ENCODE data around the gene MRPL19.
"Not testable (repeated sequence)": the region's sequence is repeated elsewhere in the genome, so short reads cannot be mapped to it uniquely, and the experiment has no call there.

Gene MRPL19

DNA sequence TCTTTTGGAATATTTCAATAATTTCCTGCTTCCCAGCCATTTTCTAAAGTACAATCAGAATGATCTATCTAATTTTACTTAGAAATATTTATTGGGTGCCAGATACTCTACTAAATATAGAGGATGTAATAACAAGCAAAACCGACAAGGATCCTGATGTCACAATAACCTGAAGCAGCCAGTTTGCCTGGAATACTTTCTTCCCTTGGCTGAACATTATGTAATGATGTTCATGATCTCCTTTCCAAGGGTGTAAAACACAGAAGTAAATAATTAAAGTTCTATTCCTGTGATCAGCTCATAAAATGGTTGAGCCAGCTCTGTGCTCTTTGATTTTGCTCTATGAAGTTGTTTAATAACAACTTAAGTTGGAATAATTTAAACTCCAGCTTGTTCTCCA lies 2.6 kb upstream of the MRPL19 start:
- H3K9me3 ChIP-seq (ENCODE audit: insufficient read depth, low read depth, low read length), result no peaks in the 10 kb centered on the region
- no peaks in the 10 kb centered on the region for H3K27me3 ChIP-seq (ENCODE audit: insufficient read depth, low read length)
- H3K4me1 ChIP-seq (ENCODE audit: insufficient read depth, low read length), result peaks cover 3% of the 10 kb centered on the region; the same call in 1 of the 2 replicates
- no peak overlapping the region for H3K9ac ChIP-seq (ENCODE audit: low read depth, low read length)
- peaks cover 8% of the 10 kb centered on the region for H3K36me3 ChIP-seq (ENCODE audit: insufficient read depth, low read depth, low read length)
- H3K4me3 ChIP-seq (ENCODE audit: low read length), result no peak overlapping the region
- no peak overlapping the region for H3K27ac ChIP-seq (ENCODE audit: low read length)

GRCh38 chr2:75645643-75646042 lies 940 bp upstream of the MRPL19 start:
- Histone ChIP-seq H3K27me3 (ENCODE audit: insufficient read depth, low read length) (no peaks in the 10 kb centered on the region), H3K9me3 (ENCODE audit: insufficient read depth, low read depth, low read length) (no peaks in the 10 kb centered on the region), H3K27ac (ENCODE audit: low read length) (no peak overlapping the region), H3K9ac (ENCODE audit: low read depth, low read length) (no peak overlapping the region), H3K4me3 (ENCODE audit: low read length) (no peak overlapping the region), H3K36me3 (ENCODE audit: insufficient read depth, low read depth, low read length) (peaks cover 24% of the 10 kb centered on the region), H3K4me1 (ENCODE audit: insufficient read depth, low read length) (peaks cover 3% of the 10 kb centered on the region; the same call in 1 of the 2 replicates)

GRCh38 chr2:75646090-75646582 lies 447 bp upstream of the MRPL19 start:
- H3K4me1 ChIP-seq (ENCODE audit: insufficient read depth, low read length), result no peaks in the 10 kb centered on the region
- peak overlapping the region; percentile 85; the same call in 1 of the 2 replicates for H3K9ac ChIP-seq (ENCODE audit: low read depth, low read length)
- peaks cover 29% of the 10 kb centered on the region for H3K36me3 ChIP-seq (ENCODE audit: insufficient read depth, low read depth, low read length)
- no peaks in the 10 kb centered on the region for H3K9me3 ChIP-seq (ENCODE audit: insufficient read depth, low read depth, low read length)
- peak overlapping the region; percentile 80 for H3K4me3 ChIP-seq (ENCODE audit: low read length)
- H3K27me3 ChIP-seq (ENCODE audit: insufficient read depth, low read length), result no peaks in the 10 kb centered on the region
- no peak overlapping the region for H3K27ac ChIP-seq (ENCODE audit: low read length)

GRCh38 chr2:75647771-75648170 lies 1.2 kb downstream of the MRPL19 start:
- Histone ChIP-seq H3K27me3 (ENCODE audit: insufficient read depth, low read length) (no peaks in the 10 kb centered on the region), H3K27ac (ENCODE audit: low read length) (no peak overlapping the region), H3K9me3 (ENCODE audit: insufficient read depth, low read depth, low read length) (no peaks in the 10 kb centered on the region), H3K4me1 (ENCODE audit: insufficient read depth, low read length) (no peaks in the 10 kb centered on the region), H3K9ac (ENCODE audit: low read depth, low read length) (peak overlapping the region; percentile 85; the same call in 1 of the 2 replicates), H3K4me3 (ENCODE audit: low read length) (peak overlapping the region; percentile 80), H3K36me3 (ENCODE audit: insufficient read depth, low read depth, low read length) (peaks cover 46% of the 10 kb centered on the region)

DNA sequence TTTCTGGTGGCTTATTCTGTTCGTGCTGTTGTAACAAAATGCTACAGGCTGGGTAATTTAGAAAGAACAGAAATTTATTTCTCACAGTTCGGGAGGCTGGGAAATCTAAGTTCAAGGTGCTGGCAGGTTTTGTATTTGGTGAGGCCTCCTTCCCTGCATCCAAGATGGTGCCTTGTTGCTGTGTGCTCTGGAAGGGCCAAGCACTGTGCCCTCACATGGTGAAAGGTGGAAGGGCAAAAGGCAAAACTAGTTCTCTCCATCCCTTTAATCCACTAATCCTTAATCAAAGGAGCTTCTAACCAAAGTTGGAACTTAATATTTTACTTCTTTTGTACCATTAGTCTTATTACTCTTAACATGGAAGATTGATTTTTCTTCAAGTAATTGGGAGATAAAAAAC lies 7.4 kb downstream of the MRPL19 start:
- peaks cover 98% of the 10 kb centered on the region for H3K36me3 ChIP-seq (ENCODE audit: insufficient read depth, low read depth, low read length)
- H3K9ac ChIP-seq (ENCODE audit: low read depth, low read length), result no peak overlapping the region
- H3K27me3 ChIP-seq (ENCODE audit: insufficient read depth, low read length), result no peaks in the 10 kb centered on the region
- no peak overlapping the region for H3K4me3 ChIP-seq (ENCODE audit: low read length)
- no peaks in the 10 kb centered on the region for H3K4me1 ChIP-seq (ENCODE audit: insufficient read depth, low read length)
- H3K27ac ChIP-seq (ENCODE audit: low read length), result no peak overlapping the region
- no peaks in the 10 kb centered on the region for H3K9me3 ChIP-seq (ENCODE audit: insufficient read depth, low read depth, low read length)

- no peak overlapping the region for H3K27ac ChIP-seq (ENCODE audit: low read length)
- peaks cover 93% of the 10 kb centered on the region for H3K36me3 ChIP-seq (ENCODE audit: insufficient read depth, low read depth, low read length)
- H3K4me1 ChIP-seq (ENCODE audit: insufficient read depth, low read length), result no peaks in the 10 kb centered on the region
- H3K9me3 ChIP-seq (ENCODE audit: insufficient read depth, low read depth, low read length), result no peaks in the 10 kb centered on the region
- no peak overlapping the region for H3K4me3 ChIP-seq (ENCODE audit: low read length)
- no peak overlapping the region for H3K9ac ChIP-seq (ENCODE audit: low read depth, low read length)
- H3K27me3 ChIP-seq (ENCODE audit: insufficient read depth, low read length), result no peaks in the 10 kb centered on the region
Observed at GRCh38 chr2:75655861-75656260, 9.3 kb downstream of the MRPL19 start.

DNA sequence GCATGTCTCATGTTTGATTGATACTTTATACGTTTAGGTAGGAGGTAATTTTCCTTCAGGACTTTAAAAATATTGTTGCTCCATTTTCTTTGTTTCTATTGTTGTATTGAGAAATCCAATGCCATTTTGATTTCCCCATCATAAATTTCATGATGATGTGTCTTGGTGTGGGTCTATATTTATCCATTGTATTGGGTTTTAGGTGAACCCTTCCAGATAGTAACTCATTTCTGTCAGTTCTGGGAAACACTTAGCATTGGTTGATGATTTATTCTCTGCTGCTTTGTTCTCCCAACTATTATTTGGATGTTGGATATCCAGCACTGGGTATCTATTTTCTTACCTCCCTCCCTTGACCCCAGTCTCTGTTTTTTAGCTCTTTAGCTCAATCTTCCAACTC lies 10.0 kb downstream of the MRPL19 start:
- Histone ChIP-seq H3K9ac (ENCODE audit: low read depth, low read length) (no peak overlapping the region), H3K36me3 (ENCODE audit: insufficient read depth, low read depth, low read length) (peaks cover 93% of the 10 kb centered on the region), H3K4me1 (ENCODE audit: insufficient read depth, low read length) (no peaks in the 10 kb centered on the region)

GRCh38 chr2:75657798-75658197 lies 11.2 kb downstream of the MRPL19 start:
- Histone ChIP-seq H3K9me3 (ENCODE audit: insufficient read depth, low read depth, low read length) (no peaks in the 10 kb centered on the region), H3K4me1 (ENCODE audit: insufficient read depth, low read length) (no peaks in the 10 kb centered on the region), H3K36me3 (ENCODE audit: insufficient read depth, low read depth, low read length) (peaks cover 93% of the 10 kb centered on the region), H3K4me3 (ENCODE audit: low read length) (no peak overlapping the region), H3K27ac (ENCODE audit: low read length) (no peak overlapping the region), H3K27me3 (ENCODE audit: insufficient read depth, low read length) (no peaks in the 10 kb centered on the region), H3K9ac (ENCODE audit: low read depth, low read length) (no peak overlapping the region)

More for the DNA sequence above, 10.0 kb downstream of the MRPL19 start:
- Histone ChIP-seq H3K4me3 (ENCODE audit: low read length) (no peak overlapping the region), H3K27ac (ENCODE audit: low read length) (no peak overlapping the region), H3K9me3 (ENCODE audit: insufficient read depth, low read depth, low read length) (no peaks in the 10 kb centered on the region), H3K27me3 (ENCODE audit: insufficient read depth, low read length) (no peaks in the 10 kb centered on the region)

DNA sequence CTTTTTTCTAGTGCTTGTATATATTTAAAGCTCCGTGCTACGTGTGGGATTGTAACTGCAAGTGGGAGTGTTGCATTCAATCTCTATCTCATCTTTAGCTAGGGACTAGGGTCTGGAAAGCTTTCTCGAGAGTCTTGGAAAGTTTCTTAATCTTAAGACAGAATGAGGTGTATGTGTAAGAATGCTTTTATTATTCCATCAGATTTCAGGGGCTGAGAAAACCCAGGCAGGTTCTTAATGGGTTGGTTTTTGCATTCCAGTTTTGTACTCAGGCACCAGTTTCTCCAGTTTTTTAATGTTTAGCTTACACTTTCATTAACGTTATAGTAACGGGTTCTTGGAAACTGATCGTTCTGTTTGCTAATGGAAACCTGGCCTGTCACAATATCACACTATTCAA lies 20.3 kb downstream of the MRPL19 start:
- Histone ChIP-seq H3K27me3 (ENCODE audit: insufficient read depth, low read length) (no peaks in the 10 kb centered on the region), H3K27ac (ENCODE audit: low read length) (no peak overlapping the region), H3K4me1 (ENCODE audit: insufficient read depth, low read length) (peaks cover 7% of the 10 kb centered on the region; the same call in 1 of the 2 replicates), H3K9ac (ENCODE audit: low read depth, low read length) (no peak overlapping the region), H3K4me3 (ENCODE audit: low read length) (no peak overlapping the region), H3K36me3 (ENCODE audit: insufficient read depth, low read depth, low read length) (peaks cover 83% of the 10 kb centered on the region), H3K9me3 (ENCODE audit: insufficient read depth, low read depth, low read length) (no peaks in the 10 kb centered on the region)

- no peaks in the 10 kb centered on the region for H3K9me3 ChIP-seq (ENCODE audit: insufficient read depth, low read depth, low read length)
- H3K4me1 ChIP-seq (ENCODE audit: insufficient read depth, low read length), result peaks cover 7% of the 10 kb centered on the region; the same call in 1 of the 2 replicates
- no peaks in the 10 kb centered on the region for H3K27me3 ChIP-seq (ENCODE audit: insufficient read depth, low read length)
- no peak overlapping the region for H3K9ac ChIP-seq (ENCODE audit: low read depth, low read length)
- no peak overlapping the region for H3K27ac ChIP-seq (ENCODE audit: low read length)
- peaks cover 80% of the 10 kb centered on the region for H3K36me3 ChIP-seq (ENCODE audit: insufficient read depth, low read depth, low read length)
- H3K4me3 ChIP-seq (ENCODE audit: low read length), result no peak overlapping the region
Observed at GRCh38 chr2:75667884-75668283, 21.3 kb downstream of the MRPL19 start.

DNA sequence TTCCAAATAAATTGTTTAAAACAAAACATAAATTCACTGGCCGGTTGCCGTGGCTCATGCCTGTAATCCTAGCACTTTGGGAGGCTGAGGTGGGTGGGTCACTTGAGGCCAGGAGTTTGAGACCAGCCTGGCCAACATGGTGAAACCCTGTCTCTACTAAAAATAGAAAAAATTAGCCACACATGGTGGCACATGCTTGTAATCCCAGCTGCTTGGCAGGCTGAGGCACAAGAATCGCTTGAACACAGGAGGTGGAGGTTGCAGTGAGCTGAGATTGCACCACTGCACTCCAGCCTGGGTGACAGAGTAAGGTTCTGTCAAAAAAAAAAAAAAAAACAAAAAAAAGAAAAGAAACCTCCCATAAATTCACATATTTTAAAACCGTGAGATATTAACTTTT lies 28.8 kb downstream of the MRPL19 start:
- H3K4me3 ChIP-seq (ENCODE audit: low read length); H3K4me1 ChIP-seq (ENCODE audit: insufficient read depth, low read length); H3K27me3 ChIP-seq (ENCODE audit: insufficient read depth, low read length); H3K9me3 ChIP-seq (ENCODE audit: insufficient read depth, low read depth, low read length); H3K27ac ChIP-seq (ENCODE audit: low read length); H3K9ac ChIP-seq (ENCODE audit: low read depth, low read length): not testable (repeated sequence)
- peaks cover 50% of the 10 kb centered on the region for H3K36me3 ChIP-seq (ENCODE audit: insufficient read depth, low read depth, low read length)

DNA sequence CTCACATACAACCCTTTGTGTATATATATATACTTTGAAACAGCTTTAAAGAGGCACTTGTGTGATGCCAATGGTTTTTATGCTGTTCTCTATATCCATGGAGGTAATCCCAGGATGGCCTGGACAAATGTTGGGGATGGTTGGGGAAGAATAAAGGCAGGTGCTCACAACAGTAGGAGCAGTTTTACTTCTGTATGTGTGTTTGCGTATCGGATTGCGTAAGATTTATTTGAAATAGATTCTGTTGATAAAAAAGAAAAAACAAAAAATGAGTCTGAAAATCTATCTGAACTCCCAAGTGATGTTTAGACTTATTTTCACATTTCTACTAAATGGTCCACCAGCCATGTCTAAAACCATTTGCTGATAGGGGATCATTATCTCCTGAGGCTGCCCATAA lies 29.3 kb downstream of the MRPL19 start:
- Histone ChIP-seq H3K27ac (ENCODE audit: low read length) (no peak overlapping the region), H3K9me3 (ENCODE audit: insufficient read depth, low read depth, low read length) (no peaks in the 10 kb centered on the region), H3K36me3 (ENCODE audit: insufficient read depth, low read depth, low read length) (peaks cover 50% of the 10 kb centered on the region), H3K9ac (ENCODE audit: low read depth, low read length) (no peak overlapping the region), H3K27me3 (ENCODE audit: insufficient read depth, low read length) (no peaks in the 10 kb centered on the region), H3K4me1 (ENCODE audit: insufficient read depth, low read length) (no peaks in the 10 kb centered on the region), H3K4me3 (ENCODE audit: low read length) (no peak overlapping the region)

Data from iPS-20b (cell line).